Stimulated activated CD8-positive, alpha-beta memory T cell treated with anti-CD3 and anti-CD28 coated beads, Interleukin-15, amount 100 ng/mL, for 48 hours (primary cell): ENCODE data around the gene CCDC85C.

Experiments
- DNase-seq, 2 donors: peaks; one replicate each; pipeline ENCODE4 v3.0.0-alpha.2; 2020; ENCODE audit warnings: low read depth in 2 of 2

CCDC85C gene

DNA sequence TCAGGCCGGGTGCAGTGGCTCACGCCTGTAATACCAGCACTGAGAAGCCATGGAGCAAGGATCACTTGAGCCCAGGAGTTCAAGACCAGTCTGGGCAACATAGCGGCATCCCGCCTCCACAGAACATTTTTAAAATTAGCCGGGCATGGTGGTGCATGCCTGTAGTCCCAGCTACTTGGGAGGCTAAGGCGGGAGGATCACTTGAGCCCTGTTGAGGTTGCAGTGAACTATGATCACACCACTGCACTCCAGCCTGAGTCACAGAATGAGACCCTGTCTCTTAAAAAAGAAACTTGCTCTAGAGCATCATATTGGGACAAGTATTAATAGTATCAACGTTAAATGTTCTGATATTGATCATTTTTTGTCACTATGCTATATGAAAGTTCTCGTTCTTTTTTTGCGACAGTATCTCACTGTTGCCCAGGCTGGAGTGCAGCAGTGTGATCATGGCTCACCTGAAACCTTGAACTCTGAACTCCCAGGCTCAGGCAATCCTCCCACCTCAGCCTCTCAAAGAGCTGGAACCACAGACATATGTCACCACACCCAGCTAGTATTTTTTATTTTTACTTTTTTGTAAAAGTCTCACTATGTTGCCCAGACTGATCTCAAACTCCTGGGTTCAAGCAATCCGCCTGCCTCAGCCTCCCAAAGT is 47.7 kb downstream of the CCDC85C start:
- no peak for DNase-seq

DNA sequence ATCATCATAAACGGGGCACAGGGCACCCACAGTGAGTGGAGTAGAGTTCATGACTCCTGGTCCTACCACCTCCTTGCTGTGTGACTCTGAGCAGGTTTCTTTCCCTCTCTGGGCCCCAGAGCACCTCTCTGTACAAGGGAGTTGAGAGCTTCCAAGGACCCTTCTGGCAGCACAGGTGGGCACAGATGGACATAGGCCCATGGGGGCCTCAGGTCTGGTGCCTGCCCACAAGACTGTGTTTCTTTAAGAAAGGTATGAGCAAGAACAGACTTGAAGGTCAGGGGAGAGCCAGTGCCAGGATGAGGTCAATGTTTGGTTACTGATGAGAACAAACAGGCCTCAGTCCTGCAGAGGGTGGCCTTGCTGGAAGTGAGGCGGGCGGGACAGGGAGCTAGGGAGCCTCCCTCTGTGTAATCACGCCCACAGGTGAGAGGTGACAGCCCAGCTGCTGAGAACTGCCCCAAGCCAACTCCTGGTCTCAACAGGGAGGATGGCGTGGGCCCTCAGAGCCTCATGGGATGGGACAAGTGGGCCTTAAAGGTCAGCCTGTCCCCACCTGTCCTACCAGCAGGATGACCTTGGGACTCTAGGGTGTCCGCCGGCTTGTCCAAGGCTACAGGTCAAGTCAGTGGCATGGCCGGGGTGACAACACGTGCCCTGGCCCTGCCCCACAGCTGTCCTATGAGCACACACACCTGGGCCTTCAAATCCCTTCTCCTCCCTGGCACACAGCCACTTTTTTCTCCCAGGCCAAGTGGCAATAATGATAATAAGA is 49.1 kb downstream of the CCDC85C start:
- no peak for DNase-seq

DNA sequence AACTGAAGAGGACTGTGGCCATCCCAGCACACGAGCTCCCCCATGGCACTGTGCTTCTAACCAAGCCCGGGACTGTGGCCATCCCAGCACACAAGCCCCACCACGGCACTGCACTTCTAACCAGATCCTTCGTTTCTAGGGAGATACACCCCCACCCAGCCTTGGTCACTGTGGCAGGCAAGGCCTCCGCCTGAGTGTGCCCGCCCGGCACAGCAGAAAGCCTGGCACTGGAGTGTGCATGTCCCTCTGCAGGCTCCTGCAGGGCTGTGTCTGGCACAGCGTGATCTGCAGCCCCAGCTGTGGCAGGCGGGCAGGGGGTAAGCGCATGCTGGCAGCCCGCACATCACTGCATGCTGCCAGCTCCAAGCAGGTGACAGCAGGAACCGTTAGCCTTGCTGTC is 49.8 kb downstream of the CCDC85C start:
- DNase-seq: no peak

DNA sequence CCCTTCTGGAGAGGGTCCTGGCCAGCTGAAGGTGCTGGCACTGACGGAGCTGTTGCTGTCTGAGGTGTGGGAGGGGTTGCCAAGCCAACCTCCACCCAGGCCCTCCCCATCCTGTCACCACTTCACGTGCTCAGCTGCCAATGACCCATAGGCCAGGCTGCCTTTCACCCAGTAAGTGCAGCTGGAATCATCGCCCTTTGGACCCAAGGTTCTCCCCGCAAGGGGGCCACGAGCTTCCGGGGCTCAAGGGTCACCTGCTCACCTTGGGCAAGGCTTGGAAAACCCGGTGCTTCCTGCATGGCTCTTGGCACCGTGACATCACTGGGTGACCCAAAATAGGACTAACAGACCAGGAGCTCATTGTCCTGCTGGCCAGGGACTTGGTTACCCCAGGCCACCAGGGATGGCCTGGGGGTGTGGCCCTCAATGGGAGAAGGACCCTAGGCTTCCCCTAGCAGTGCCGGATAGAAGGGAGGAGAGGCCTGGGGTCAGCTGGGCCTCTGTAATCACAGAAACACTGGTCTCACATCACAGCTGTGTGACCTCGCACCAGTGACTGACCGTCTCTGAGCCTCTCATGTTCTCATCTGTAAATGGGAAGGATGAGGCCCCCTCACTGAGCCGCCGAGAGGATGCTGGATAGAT is 51.3 kb downstream of the CCDC85C start:
- DNase-seq: no peak

DNA sequence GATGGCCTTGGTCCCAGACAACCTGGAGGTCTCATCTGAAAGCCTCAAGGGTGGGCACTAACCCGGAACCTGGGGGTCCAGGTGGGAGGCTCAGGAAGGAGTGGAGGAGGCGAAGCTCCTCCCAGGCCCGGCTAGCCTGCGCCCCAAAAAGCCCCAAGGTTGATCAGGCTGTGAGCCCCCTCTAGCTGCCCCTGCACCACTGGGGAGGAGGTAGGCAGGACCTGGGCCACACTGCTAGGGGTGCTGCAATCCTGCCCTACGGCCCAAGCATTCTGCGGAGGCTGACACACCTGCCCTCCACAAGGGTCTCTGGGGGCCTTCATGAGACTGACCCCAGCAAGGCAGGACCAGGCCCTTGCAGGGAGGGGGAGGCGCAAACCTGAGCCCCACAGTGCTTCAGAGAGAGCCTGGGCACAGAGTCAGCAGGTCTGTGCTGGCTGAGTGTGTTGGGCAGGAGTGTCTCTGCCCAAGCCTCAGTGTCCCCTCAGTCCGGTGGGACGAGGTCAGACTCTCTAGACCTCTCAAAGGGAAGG is 51.9 kb downstream of the CCDC85C start:
- DNase-seq: no peak

DNA sequence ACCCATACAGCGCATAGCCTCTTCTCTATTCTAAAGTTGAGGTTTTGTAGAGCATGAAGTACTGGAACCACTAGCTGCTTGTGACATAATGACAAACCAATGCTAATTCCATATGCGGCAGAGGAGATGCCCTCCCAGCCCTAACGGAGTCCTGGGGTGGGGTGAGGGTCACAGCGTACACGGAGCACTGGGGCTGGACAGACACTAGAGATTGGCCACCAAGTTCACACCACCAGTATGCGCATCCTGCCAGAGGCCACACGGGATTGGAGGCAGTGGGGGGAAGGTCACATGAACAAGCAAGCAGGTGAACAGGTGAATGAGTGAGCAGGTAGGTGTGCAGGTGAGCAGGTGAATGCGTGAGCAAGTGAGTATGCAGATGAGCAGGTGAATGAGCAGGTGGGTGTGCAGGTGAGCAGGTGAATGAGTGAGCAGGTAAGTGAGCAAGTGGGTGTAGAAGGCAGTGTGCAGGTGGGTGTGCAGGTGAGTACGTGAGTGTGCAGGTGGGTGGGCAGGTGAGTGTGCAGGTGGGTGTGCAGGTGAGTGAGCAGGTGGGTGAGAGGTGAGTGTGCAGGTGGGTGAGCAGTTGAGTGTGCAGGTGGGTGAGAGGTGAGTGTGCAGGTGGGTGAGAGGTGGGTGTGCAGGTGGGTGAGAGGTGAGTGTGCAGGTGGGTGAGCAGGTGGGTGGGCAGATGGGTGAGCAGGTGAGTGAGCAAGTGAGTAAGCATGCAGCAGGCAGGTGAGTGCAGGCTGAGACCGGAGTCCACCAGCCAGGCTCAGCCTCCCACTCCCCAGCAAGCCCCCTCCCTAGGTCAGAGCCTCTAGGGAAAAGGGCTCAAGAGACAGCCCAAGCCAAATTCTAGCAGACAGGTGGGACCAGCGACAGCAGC is 52.7 kb downstream of the CCDC85C start:
- DNase-seq: no peak

DNA sequence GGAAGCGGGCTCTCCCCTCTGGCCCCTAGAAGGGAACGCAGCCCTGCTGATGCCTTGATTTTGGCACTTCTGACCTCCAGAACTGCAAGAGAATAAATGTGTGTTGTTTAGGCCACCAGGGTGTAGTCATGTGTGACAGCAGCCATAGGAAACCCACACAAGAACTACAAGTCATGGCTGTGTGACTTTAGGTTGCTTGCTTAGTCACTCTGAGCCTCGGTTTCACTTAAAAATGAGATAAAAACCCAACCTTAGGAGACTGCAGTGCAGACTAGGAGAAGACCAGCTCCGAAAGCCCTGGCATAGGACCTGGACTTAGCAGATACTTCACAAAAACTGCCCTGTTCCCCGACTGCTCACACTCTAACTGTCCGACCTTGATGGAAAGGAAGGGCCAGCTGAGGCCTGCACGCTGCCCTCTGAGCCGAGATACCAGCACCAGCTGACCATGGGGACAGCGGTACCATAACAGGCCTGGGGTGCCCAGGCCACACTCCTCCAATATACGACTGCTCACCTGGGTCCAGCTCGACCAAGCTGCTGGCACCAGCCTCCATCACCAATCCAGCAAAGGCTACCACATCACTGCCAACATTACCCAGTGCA is 53.5 kb downstream of the CCDC85C start:
- no peak for DNase-seq

DNA sequence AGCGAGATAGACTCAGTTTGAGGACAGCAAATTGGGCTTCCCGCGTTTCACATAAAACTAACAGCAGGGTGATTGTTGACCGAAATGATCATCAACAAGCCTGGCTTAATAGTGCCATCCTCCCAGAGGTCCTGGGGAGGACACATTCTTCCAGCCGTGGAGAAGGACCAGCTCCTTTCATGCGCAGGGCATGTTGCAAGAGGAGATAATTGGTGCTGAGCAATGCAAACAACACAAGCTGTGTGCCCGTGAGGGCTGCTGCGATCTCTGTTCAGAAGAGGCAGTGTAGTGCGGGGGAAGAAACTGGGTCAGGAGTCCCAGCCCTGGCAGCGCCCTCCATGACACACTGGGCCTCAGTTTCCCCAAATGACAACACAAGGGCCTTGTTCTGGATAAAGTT is 54.3 kb downstream of the CCDC85C start:
- no peak for DNase-seq

DNA sequence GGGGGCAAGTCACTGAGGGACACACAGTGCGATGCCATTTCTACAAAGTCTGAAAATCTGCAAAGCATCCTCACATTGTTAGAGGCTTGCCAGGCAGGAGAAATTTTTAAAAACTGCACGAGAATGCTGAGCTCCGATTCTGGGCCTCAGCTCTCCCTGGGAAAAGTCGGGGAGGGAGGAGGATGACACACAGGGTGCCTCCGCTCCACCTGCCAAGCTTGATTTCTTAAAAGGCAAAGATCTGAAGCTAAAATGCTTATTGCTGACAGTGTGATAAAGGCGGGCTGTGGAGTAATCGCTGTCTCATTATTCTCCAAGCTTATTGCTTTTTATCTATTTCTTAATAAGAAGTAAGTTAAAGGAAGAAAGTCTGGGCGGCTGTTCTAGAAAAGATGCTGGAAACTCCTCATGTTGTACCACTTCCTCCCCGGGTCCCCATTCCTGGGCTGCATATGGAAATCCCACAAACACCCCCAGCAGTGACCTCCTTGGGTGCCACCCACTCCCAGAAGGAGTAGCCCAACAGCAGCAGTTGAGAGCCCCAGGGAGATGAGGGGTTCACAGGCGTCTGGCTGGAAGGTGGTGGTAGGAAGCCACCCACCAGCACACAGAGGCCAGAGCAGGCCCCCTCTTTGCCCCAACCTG is 55.0 kb downstream of the CCDC85C start:
- no peak for DNase-seq

DNA sequence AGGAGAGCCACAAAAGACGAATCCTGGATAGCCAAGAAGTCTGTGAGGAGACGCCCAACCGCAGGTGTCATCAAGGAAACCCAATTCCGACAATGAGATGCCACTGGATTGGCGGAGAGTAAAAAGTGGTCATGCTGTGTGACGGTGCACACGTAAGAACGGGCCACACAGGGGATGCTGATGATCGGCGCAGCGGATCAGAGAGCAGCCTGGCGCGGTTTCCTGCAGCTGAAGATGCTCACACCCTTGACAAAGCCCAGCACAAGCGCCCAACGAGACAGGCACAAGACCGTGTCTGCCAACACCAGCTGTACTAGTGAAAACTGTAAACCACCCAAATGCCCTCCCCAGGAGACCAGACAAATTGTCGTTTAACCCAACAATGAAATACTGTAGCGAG is 55.8 kb downstream of the CCDC85C start:
- DNase-seq: no peak

DNA sequence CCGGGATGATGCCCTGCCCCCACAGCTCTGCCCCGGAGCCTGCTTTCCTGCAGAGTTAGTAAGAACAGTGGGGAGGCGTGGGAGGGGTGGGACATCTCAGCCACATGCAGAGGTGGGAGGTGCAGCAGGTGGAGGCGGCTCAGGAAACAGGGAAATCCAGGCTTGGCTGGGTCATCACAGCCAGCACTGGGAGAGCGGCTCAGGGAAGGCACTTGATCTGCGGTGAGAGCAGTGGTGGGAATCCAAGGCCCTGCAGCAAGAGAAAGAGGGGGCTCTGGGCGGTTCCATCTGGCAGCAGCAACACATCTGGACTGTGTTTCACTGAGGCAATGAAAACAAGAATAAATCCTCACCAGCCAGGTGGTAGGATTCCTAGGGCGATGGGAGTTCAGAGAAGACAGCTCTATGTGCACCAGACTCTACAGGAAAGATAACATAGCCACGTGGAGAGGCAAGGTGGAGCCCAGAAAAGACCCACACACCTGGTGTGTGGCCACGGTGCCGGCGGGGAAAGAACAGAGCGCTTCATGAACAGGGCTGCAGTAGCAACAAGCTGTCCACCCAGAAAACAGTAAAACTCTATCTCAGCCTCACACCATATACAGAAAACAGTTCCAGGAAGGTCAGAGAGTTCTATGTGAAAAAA is 57.6 kb downstream of the CCDC85C start:
- no peak for DNase-seq

DNA sequence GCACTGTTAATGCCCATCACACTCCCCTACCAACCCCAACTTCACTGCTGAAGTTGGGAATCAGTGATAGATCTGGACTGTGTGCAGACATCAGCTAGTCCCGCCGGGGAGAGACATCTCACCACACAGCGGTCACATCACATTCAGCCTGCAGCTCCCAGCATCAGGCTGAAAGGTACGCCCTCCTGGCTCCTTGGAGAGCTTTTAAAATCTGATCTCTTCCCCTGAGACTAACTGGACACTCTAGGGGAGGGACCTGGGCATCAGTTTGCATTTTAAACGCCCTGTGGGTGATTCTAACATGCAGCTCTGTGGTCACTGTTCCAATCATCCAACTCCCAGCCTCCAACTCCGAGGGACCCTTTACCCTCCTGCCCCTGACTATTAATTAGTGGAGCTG is 58.4 kb downstream of the CCDC85C start:
- no peak for DNase-seq

DNA sequence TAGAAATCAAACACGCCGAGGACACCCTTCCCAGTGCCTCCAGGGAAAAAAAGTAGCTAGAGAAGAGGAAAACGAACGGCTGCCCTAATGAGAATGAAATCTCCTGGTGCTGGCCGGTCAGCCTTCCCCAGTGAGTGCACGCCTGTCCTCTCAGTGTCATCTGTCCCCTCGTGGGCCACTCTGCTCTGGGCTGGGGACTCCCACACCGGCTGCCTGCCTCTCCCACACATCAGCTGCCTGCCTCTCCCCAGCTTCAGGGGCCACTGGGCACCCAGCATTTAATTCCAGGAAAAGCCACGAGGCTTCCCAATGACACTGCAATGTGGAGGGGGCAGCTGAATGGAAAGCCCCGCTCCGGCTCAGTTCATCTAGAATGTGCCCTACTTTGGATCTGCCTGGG is 59.0 kb downstream of the CCDC85C start:
- DNase-seq: no peak

DNA sequence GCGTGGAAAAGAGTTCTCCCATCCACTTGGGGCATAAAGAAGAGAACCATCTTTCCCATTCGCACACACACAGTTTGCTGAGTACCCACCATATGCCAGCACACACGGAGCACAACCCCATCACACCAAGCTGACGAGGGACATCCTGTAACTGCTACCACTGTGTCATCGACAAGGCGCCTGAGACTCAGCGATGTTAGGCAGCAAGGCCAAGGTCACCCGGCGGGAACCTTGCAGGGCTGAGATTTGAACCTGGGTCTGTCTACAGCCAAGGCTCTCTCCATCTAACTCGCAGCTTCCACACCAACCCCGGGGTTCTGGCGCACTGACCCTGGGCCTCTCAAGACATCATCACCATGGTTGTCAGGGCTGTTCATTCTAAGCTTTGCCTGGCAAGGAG is 60.0 kb downstream of the CCDC85C start:
- no peak for DNase-seq

DNA sequence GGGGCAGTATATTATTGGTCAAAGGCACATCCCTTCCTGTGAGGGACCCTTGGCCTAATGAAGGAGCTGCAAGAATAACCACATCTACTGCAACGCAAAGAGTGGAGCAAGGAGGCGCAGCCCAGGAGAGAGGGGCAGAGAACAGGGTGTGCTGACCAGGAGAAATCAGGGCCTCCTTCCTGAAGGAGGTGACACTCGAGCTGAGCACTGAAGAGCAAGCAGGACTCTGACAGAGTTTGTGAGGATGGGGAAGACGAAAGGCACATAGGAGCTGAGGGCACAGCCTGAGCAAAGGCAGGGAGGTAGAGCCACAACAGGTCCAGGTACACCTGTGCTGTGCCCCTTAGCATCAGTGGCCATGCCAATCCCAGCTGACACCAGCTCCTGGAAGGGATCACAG is 60.6 kb downstream of the CCDC85C start:
- no peak for DNase-seq

DNA sequence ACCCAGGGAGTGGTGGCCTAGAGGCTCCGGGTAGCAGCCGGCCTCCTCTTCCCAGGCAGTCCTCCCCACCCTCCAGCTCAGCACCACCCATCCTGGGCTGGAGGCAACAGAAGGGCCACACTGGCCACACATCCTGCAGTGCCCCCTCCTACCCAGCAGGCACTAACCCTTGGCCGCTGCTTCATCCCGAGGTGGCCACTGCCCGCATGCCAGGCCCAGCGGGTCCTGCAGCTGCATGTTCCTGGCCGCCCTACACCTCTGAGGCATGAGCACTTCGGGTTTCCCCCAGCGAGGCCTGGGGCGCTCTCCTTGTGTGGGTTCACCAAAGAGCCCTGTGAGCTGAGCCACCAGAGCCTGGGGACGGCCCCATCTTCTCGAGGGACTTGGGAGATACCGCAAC is 61.4 kb downstream of the CCDC85C start:
- no peak for DNase-seq

DNA sequence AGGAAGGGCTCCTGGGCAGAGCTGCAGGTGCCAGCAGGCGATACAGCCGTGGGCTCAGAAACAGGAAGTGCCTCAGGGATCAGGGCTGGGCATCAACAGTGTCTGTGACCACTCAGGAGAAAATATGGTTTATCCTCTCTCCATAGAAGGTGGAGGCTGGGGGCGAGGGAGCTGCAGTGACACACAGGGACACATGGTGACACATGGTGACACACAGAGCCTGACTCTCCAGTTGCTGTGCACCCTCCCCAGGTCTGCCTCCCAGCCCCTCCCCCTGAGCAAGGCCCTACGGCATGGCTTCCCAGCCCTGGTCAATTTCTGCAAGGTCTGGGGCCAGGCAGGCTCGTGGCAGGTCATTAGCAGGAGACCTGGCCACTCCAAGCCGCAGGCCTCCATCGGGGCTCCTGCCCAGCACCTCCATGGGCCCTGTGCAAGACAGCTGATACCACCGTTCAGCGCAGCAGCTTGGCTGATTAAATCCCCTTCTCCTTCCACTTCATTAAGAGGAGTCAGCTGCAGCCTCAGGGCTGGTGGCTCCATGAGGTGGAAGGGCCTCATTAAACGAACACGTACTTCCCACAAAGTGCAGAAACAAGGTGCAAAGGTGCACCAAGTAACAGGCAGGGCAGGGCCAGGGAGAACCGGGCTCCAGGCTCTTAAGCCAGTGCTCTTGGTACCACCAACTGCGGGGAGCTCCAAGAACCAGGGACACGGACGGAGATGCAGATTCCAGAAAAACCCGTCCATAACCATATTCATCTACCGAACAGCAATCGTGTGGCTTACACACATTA is 62.1 kb downstream of the CCDC85C start:
- no peak for DNase-seq

DNA sequence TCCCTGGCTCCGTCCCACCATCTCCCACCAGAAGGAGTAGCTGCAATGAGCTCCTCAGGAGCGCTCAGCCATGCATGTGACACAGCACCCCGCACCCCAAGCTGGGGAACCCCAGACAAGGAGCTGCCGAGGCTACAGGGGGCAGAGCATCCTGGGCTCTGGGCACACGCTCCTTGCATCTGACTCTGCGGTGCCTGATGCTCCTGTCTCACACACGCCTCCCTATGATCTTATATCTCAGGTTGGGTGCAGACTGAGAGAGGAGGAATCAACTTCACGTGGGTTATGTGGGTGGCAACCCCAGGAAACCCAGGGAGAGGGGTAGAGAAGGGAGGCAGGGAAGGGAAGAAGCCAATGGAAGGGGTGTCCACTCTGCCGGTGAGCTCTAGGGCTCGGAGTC is 62.8 kb downstream of the CCDC85C start:
- DNase-seq: no peak

DNA sequence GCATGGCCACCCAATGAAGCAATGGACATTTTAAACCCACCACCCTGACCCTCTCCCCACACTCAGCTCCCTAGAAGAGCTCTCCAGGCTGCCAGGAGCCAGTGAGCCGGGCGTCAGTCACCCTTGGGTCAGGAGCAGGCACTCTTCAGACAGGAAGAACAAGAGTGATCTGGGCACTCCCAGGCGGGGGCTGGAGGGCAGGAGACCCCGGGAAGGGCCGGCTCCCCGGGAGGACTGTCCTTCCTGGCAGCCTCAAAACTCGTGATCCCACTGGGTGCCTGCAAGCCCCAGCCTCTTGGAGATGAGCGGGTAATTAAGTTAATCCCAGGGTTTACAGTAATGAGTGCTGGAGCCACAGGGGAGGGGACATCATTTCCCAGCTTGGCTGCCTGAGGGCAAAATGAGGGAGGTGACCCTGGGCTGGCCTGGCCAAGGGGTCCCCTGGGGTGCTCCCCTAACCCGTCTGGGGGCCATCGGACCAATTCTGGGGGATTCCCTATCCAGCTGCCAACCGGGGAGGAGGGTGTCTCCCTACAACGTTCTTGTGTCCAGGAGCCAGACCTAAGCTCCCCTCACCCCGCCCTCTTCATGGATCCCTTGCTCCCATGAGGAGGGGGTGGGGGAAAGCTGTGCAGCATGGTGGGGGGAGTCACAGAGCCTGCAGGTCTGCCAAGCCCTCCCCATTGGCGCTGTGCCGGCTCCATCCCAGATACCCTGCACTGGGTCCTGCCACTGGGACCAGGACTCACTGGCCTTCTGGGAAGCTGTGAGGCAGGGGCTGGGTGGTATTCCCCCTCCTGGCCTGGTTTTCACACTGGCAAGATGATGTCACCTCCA is 63.6 kb downstream of the CCDC85C start:
- DNase-seq: no peak
